GM21825 (cell line): ENCODE results near the gene NOCT.
"Not testable (repeated sequence)": the region's sequence is repeated elsewhere in the genome, so short reads cannot be mapped to it uniquely, and the experiment has no call there.

Experiments
- ATAC-seq: cut with Tn5 transposase; IDR thresholded peaks from one replicate; pipeline ENCODE4 v1.9.1; 2021; ENCODE audit warnings: mild to moderate bottlenecking, moderate library complexity; ENCODE audit not compliant: unreplicated experiment

Gene NOCT

GRCh38 chr4:139044291-139044690 lies 28.7 kb downstream of the NOCT start:
- ATAC-seq = no peak

GRCh38 chr4:139048026-139048425 lies 32.4 kb downstream of the NOCT start:
- no peak for ATAC-seq

GRCh38 chr4:139050446-139050845 lies 34.9 kb downstream of the NOCT start:
- no peak for ATAC-seq

GRCh38 chr4:139053909-139054308 lies 38.3 kb downstream of the NOCT start:
- ATAC-seq = no peak

GRCh38 chr4:139054791-139055505 lies 39.4 kb downstream of the NOCT start:
- ATAC-seq = no peak

GRCh38 chr4:139059026-139059425 lies 43.4 kb downstream of the NOCT start:
- ATAC-seq = not testable (repeated sequence)

GRCh38 chr4:139060591-139060990 lies 45.0 kb downstream of the NOCT start:
- no peak for ATAC-seq

GRCh38 chr4:139076016-139076744 lies 60.6 kb downstream of the NOCT start:
- no peak for ATAC-seq

GRCh38 chr4:139077567-139078355 lies 62.2 kb downstream of the NOCT start:
- no peak for ATAC-seq

GRCh38 chr4:139078926-139079325 lies 63.3 kb downstream of the NOCT start:
- no peak for ATAC-seq

GRCh38 chr4:139082750-139083606 lies 67.4 kb downstream of the NOCT start:
- peak; percentile 83 for ATAC-seq

GRCh38 chr4:139083607-139083955 lies 68.0 kb downstream of the NOCT start:
- ATAC-seq = peak; percentile 34

- peak; percentile 58 for ATAC-seq
Observed at GRCh38 chr4:139083956-139084803, 68.6 kb downstream of the NOCT start.

- no peak for ATAC-seq
Observed at GRCh38 chr4:139084804-139085093, 69.2 kb downstream of the NOCT start.

- no peak for ATAC-seq
Observed at GRCh38 chr4:139085141-139085540, 69.6 kb downstream of the NOCT start.

- ATAC-seq = no peak
Observed at GRCh38 chr4:139092271-139092670, 76.7 kb downstream of the NOCT start.
